Stimulated activated CD8-positive, alpha-beta memory T cell treated with anti-CD3 and anti-CD28 coated beads, Interleukin-7, amount 100 ng/mL, for 48 hours (primary cell): ENCODE data around the gene RELL2.

Experiments
- DNase-seq, 2 donors: peaks; one replicate each; pipeline ENCODE4 v3.0.0-alpha.2; 2020; ENCODE audit warnings: low read depth in 1 of 2; ENCODE audit errors: extremely low read depth in 1 of 2

Gene RELL2

DNA sequence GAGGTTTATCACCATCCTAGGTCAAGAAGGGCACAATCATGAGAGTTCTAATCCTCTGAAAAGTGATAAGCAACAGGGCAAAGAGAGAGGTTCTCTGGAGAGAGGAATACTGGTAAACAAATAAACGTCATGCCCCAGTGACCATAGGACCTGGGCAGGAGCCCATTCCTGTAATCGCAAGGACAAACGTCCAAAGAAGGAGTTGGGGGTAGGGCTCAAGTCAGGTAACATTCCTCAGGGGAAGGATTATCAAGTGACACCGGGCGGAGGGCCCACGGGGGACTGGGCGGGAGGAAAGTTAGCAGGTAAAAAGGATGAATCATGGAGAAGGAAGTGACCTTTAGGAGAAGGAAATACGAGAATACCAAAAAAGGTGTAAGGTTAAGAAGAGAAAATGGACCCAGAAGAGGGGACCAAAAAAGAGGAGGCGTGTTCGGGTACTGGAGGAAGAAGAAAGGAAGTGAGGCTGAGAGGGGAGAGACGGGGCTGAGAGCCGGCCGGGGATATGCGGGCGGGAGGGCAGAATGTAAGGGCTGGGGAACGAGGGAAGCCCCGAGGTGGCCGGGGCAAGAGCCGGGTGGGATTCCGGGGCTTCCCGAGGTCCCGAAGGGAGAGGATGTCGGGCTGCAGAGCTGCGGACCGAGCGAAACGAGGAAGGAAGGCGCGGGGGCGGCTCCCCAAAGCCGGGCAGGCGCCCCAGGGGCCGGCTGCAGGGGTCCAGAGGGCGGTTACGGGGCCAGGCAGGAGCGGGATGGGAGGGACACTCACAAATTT, 18.6 kb upstream of the RELL2 start:
- DNase-seq = peak in 1 of 2 donors; percentile 50

DNA sequence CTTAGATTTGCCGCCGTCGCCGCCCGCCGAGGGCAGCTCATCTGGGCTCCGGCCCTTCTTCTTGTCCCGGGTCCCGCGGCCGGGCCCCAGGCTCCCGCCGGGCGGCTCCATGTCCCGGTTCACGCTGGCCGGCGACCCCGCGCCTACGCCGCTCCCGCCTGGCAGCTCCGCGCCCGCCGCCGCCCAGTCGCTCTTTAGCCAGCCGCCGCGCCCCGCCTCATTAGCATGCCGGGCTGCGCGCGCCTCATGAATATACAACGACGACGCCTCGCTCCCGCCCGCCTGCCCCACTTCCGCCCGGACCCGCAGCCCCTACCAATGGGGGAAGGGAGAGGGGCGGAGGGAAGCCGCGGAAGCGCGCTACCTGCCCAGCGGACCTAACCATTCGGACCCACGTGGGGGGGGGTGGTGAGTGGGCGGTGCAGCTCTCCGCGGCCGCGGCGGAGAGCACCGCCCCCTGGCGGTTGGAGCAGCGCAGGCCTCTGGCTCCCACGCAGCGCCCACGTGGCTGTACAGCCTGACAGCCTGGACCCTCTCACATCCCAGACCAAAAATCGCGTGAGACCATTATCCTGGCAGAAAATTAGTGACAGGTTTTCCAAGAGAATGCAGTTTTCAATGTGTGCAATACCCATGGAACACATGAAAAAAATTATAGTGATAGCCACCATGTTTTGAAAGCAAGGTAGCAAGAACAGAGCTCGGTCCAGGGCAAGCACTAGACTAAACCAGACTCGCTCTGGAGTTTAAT, 17.8 kb upstream of the RELL2 start, which contains the start of gene DIAPH1:
DIAPH1 (minus strand) TSS at position 197 of the 751 bp plus-strand sequence; CDS start at position 111, 86 bp downstream.
- peak; percentile 97 for DNase-seq

DNA sequence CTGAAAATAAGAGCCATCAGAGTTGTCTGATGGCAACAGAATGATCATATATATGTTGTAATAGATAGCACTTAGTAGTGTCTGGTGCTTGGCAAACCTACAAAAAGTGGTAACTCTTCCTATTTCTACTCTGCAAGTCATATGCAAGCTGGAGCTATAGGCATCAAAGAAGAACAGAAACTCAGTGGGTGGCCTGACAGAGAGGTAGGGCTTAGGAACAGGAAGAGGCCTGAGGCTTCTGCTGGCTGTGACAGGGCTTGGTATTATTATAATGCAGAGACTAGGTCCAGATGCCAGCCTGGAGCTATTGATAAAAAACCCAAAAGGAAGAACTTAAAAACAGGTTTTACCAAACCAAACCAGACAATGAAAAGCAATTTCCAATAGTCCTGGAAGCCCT, 13.6 kb upstream of the RELL2 start:
- peak in 1 of 2 donors; percentile 9 for DNase-seq

DNA sequence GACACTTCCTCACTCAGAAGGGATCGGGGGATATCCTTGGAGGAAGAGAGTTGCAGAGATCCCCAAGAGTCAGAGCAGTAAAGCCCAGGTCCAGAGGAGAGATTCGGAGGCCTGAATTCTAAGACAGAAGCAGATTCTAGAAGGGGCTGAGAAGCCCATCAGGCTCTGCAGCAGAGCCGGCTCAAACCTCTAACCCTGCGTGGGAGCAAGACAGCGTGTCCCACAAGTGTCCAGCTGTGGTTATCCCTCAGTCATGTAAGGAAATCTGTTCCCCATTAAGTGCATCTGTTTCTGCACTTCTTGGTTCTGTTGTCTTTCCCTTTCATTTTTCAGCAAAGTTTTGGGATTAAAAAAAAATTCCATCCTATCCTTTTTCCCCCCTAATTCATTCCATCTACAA, 13.2 kb upstream of the RELL2 start:
- DNase-seq = no peak

DNA sequence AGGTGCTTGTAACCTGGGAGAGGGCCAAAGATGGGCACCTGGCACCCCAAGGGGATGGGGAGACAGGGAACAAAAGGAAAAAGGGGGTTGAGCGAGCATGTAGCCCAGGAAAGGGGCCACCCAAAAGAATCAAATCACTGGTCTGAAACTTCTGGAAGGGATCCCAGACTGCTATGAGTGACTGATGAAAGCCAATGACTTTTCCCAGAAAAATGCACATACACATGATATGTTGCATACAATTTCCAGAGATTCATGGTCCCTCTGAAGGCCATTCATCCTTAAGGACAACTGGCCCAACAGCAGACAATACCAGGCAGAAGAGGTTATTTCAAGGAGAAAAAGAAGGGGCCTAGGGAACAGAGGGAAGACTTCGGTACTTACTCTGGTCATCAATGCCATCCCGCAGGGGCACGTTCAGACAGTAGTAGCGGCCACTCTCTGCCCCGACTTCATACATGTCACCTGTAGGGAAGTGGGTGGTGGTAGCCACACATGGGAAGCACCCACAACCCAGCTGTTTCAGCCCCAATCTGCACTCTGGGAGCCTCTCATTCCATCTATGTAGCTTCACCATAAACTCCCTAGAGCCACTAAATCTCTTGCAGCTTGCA, 8.5 kb upstream of the RELL2 start:
- DNase-seq = no peak

DNA sequence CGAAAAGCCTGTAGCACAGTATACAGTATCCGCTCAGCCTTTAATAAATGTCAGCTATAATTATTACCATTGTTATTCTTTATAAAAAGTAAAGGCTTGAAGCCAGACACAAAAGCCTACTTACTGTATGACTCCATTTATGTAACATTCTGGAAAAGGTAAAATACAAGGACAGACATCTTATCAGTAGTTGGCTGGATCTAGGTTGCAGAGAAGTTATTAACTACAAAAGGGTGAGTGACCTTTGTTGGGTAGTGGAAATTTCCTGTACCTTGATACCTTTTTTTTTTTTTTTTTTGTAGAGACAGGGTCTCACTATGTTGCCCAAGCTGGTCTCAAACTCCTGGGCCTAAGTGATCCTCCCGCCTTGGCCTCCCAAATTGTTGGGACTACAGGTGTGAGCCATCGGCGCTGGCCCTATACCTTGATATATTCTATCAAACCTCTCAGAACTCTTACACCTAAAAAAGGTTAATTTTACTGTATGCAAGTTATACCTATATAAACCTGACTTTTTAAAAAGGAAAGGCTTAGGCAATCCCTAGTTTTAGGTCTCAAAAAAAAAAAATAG, 6.1 kb upstream of the RELL2 start:
- DNase-seq = no peak

DNA sequence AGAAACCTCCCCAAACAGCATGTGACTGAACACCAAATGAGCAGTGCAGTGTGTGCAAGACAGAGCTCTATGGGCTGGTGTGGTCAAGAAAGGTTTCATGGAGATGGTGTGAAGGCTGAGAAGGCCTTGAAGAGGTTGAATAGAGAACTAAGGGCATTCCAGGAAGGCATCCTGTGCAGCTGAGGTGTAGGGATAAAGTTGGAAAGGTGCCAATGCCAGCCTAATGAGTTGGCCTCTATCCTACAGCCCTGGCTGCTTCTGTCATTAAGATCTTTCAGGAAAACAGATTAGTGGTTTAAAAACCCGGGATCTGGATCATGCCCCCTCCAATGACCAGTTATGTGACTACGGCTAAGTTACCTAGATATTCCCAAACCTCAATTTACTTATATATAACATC, 4.1 kb upstream of the RELL2 start:
- DNase-seq = no peak

DNA sequence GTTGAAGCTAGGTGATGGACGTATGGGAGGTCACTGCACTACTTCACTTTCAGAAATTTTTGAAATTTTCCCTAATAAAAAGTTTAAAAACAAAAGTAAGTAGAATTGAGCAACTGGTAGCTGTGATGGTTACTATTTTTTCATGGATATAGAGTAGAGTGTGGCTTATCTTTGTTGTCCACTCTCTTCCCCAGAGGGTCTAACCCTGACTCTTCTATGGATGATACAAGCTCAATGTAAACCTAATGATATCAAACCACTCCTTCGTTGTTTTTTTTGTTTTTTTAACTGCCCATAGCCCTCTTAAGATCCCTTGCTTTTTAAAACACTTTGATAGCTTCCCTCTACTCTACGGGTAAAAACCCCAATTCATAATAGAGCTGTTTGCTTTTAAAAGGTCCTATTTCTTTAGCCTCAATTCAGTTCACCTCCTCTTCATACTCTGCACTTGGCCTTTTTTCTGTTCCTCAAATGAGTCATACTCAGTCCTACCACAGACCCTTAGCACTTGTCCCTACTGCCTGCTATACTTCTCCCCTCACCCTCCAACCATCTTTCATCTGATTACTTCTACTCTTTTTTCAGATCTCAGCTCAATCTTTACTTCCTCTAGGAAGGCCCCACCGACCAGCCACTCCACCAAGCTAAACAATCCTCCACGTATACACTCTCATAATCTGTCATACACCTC, 2.8 kb upstream of the RELL2 start:
- DNase-seq = no peak

DNA sequence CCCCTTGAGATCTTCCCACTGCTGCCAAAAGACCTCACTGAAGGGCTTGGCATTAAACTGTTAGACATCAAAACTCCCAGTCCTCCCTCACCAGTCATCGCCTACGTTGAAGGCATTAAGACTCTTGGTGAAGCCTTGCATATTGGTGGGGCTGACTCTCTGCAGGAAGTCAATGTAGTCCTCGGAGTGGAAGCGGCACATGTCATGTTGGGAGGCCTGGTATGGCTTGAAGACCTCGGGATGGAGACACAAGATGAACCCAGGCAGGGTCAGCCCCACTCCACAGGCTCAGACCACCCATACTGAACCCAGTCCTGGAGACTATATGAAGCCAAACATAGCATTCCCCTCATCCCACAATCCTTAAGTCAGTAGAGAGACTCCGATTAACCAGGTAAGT, 2.1 kb upstream of the RELL2 start:
- DNase-seq = no peak

DNA sequence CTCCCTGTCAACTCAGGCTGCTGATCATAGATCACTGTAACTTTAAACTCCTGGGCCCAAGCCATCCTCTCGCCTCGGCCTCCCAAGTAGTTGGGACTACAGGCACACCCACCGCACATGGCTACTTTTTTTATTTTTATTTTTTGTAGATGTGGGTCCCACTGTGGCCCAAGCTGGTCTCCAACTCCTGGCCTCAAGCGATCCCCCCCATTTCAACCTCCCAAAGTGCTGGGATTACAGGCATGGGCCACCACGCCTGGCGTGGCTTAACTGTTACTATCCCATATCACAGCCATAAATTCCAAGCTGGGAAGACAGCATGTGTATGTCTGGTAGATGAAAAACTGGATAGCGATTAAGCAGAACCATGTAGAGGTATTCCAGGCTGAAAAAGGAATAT, 1.2 kb upstream of the RELL2 start:
- DNase-seq = no peak

DNA sequence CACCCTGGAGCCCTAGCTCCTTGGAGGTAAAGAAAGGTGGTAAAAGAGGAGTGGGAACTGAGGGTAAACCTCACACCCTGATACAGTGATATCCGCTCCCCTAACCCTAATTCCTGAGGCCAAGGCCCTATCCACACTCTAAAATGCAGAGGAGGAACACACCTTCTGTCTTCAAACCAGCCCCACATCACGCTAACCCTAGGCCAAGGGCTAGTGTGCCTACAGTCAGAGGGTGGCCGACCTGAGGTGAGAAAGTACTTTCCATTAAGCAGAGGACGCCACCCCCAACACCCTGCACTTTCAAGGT, 738 bp upstream of the RELL2 start:
- DNase-seq = no peak

DNA sequence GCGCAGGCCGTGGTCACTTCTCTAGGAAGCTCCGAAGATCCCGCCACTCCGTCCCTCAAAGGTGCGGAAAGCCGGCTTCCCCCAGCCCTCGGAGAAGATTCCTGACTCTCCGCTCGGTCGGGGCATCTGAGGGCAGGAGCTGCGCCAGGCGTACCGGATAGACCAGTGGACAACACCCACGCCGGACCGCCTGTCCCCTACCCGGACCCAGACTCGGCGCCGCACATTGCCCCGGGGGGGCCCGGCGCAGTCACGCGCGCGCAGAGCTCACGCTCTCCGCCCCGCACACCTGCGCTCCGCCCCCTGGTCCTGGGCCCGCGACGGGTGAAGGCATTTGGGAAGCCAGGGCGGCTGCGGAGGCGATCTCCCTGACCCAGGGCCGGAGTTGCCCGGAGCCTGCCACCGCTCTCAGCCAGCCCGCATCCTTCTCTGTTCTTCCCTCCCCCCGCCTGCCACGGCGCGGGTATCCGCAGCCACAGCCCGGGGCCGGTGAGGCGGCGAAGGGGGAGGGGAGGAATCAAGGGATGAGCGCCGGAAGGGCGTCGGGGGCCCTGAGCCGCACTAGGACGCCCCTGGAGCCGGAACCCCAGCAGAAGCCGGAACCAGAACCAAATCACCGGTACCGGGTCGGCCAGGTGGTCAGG, 448 bp downstream of the RELL2 start:
- peak in 1 of 2 donors; percentile 27 for DNase-seq

DNA sequence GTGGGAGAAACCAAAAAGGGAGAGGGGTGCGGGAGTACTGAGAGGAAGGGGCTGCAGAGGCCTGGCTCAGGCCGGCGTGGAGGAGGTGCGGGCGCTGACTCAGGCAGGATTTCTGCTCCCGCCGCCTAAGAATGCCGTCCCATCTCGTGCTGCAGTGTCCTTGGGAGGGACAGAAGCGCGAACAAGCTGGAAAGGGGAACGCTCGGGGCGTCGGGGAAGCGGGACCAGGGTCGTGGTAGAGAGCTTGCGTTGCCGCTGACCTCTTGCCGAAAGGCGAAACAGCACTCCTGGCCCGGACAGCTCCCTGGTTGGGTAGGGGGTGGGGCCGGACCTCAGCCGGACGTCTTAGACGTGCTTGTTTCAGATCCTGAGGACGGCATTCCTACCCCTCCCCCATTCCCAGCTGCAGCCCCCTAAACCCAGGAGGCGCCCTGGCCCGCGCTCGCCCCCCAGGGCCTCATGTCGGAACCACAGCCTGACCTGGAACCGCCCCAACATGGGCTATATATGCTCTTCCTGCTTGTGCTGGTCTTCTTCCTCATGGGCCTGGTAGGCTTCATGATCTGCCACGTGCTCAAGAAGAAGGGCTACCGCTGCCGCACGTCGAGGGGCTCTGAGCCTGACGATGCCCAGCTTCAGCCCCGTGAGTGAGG, 1.1 kb downstream of the RELL2 start:
- DNase-seq = peak; percentile 41 to 43

DNA sequence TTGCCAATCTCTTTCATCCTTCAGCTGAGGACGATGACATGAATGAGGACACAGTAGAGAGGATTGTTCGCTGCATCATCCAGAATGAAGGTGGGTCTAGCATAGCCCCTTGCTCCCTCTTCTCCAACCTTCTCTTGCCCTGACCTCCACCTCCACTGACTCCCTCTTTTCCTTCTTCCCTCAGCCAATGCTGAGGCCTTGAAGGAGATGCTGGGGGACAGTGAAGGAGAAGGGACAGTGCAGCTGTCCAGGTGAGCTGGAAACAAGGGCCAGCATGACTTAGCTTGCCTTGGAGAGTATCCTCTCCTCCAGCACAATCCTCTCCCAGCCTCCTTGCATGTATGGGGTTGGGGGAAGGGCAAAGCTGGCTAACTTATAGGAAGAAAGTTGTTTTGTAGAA, 2.0 kb downstream of the RELL2 start:
- DNase-seq = no peak

DNA sequence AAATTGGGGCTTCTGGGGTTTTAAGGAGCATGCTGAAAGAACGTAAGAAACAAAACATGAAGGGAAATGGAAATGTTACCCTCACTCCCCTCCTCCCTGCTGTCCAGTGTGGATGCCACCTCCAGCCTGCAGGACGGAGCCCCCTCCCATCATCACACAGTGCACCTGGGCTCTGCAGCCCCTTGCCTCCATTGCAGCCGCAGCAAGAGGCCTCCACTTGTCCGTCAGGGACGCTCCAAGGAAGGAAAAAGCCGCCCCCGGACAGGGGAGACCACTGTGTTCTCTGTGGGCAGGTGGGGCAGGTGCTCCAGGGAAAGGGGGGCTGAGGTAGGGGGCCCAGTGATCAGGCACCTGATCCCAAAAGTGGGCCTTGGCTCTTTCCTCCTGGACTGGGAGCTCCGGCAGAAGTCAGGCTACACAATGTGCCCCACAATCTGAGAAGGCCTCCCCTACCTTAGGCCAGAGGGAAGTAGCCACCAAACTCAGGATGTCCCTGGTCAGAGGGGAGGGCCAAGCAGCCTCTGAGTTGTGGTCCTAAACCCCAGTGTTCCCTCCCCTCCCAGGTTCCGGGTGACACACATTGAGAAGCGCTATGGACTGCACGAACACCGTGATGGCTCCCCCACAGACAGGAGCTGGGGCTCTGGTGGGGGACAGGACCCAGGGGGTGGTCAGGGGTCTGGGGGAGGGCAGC, 2.7 kb downstream of the RELL2 start:
- no peak for DNase-seq

DNA sequence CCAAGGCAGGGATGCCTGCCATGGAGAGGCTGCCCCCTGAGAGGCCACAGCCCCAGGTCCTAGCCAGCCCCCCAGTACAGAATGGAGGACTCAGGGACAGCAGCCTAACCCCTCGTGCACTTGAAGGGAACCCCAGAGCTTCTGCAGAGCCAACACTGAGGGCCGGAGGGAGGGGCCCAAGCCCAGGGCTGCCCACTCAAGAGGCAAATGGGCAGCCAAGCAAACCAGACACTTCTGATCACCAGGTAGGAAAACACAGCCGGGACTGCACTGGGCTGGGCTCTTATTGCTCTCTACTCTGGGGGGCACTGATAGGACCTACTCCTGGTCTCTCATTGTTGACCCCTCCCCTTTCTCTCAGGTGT, 3.2 kb downstream of the RELL2 start:
- DNase-seq = no peak

DNA sequence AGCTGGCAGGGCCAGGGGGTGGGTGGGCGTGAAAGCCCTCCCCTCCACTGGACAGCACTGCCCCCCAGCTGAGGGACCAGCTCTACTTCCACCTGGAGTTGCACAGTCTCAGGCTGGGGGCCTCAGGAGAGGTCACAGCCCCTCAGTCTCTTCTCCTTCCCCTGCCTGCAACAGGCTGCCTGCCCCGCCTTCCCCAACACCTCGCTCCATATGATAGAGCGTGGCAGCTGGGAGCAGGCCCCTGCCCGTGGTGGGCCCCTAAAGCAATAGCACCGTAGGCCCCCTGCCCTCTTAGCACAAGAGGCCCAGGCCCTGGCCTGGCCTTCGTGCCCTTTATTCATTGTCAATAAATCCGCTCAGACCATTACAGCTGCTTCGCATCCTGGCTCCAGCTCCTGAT, 3.9 kb downstream of the RELL2 start:
- DNase-seq = no peak

DNA sequence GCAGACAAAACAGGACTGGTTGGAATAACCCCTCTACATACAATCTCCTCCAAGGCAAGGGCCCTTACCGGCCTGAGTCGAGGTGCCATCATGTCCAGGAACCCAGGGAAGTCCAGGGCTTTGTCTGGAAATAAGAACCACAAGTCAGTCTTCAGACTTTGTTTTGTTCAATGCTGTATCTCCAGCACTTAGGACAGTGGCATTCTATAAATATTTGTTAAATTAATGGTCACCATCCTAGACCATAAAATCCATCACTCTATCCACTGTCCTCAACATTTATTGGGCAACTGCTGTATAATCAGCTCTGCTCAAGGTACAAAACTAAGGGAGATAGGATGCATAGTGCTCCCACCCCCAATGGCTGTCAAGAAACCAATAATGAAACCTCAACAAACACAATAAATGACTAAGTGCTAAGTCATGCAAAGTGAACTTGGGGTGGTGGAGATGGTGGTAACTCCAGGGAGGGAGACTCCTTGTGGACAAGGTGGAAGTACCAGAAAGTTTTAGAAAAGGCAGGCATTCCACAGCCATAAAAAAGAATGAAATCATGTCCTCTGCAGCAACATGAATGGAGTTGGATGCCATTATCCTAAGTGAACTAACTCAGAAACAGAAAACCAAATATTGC, 5.0 kb downstream of the RELL2 start:
- no peak for DNase-seq

DNA sequence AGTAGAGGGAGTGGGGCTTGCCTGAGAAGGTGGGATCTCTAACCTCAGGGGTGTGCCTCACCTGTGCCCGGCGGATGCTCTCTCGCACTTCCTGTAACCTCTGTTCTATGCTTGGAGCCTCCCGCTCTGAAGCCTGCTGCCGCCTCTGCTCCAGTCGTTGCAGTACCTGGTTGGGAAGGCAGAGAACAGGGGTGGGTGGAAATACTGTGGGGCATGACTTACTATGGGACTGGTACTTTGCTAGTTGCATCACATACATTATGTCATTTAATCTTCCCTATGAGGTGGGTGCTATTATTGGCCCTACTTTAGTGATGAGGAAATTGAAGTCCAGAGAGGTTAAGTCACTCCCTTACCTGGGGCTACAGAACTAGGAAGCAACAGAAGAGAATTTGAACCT, 9.2 kb downstream of the RELL2 start:
- DNase-seq = no peak
